H1 (cell line): ENCODE data around the gene RUSF1. TPM values are rescaled to one million over a fixed set of nuclear protein-coding genes. Genes with fewer than 3 reads are reported as not detected.

Experiments
- EZH2 ChIP-seq: fragments of 200-600 bp; sonication (generic); IDR thresholded peaks from 2 replicates; pipeline ENCODE4 v1.7.1; 2012; ENCODE audit warnings: low read depth, mild to moderate bottlenecking, moderate library complexity, low read length, inconsistent platforms; ENCODE audit not compliant: severe bottlenecking
- JUND ChIP-seq: IDR thresholded peaks from 2 replicates; pipeline ENCODE4 v1.6.1; 2011; ENCODE audit warnings: mild to moderate bottlenecking, improper control_type of control experiment, low read length
- SRF ChIP-seq: IDR thresholded peaks from 2 replicates; pipeline ENCODE4 v1.6.1; 2011; ENCODE audit warnings: mild to moderate bottlenecking, low read depth, low read length, moderate library complexity
- polyA plus RNA-seq, 7 experiments: library from polyadenylated mRNA; depleted of rRNA in 3 of 7; stranded (reverse) in 5 of 7; unstranded in 2 of 7; fragments of >200 nt in 5 of 7; fragments of 200-250 nt in 2 of 7; gene quantifications; 1 replicate in 5 of 7; 2 replicates in 1 of 7; 4 replicates in 1 of 7; pipeline versions ENCODE4 v1.2.1 to v1.2.3, GENCODE V29; 2011 to 2013; ENCODE audit warnings: missing spikeins in 2 of 7, mixed read lengths in 2 of 7
- total RNA-seq: library from RNA; stranded (reverse); fragmentation: NEBNext Ultra II Directional; extraction: Animal tissue kit (Norgen Biotek cat#: 25700); gene quantifications from 2 replicates; pipeline ENCODE4 v1.2.1, GENCODE V29; 2021

Gene RUSF1
- total and polyA plus RNA-seq, 2 of the 8 experiments (the other 6 are each of a cell fraction or from before 2014, with no cell fraction given): 22.5 to 33.7 TPM

- TF ChIP-seq JUND (no peak), EZH2 (no peak), SRF (no peak)
Observed at GRCh38 chr16:31493506-31494125, 14.6 kb downstream of the RUSF1 start (continued).
